ENCODE measurements around the gene GFRA1.

The GFRA1 gene

DNA sequence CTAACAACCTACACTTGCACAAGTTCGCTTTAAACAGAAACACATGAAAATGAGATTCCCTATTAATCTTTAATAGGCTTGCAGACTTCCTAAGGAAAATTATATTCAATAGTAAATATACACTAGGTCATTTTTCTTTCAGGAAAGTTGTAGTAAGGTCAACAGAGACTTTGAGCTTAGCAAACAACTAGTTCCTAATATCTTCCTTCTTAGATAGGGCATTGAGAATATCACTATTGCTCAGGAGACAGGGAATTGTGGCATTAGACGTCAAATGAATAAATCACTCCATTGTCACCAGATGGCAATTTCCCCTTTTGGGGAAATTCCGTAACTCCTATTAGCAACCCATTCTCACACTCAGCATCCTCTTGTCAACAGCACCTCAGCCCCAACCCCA, 164.9 kb downstream of the GFRA1 start:
- DNase-seq (ENCODE audit: low read depth in 3 of 3, low spot score in 1 of 3): no peak

DNA sequence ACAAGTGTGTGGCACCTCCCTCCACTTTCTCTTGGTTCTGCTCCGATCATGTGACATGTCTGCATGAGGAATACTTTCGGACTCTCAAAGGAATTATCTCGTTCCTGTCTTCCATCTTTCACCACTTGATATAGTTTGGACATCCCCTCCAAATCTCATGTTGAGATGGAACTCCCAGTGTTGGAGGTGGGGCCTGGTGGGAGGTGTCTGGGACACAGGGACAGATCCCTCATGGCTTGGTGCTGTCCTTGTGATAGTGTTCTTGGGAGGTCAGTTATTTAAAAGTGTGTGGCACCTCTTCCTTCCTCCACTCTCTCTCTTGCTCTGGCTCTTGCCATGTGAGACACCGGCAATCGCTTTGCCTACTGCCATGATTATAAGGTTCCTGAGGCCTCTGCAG, 166.4 kb downstream of the GFRA1 start:
- DNase-seq (ENCODE audit: low read depth in 3 of 3, low spot score in 1 of 3): no peak

DNA sequence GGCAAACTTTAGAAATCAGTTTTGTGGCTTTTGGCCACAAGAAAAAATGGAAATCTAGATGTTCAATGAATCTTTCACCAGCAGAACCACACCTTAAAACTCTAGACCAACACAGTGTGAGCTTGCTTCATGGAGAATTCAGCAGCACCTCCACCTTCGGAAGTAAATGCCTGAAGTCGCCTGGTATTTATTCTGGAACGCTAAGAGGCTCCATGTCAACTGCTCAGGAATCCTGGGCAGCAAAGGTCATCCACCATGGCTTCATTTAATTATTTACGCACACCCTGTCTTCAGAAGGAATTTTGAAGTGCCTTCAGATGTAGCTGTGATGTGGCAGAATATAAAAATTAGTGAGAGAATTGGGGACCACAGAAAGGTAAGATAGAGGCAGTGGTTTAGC, 167.7 kb downstream of the GFRA1 start:
- DNase-seq (ENCODE audit: low read depth in 3 of 3, low spot score in 1 of 3): no peak

DNA sequence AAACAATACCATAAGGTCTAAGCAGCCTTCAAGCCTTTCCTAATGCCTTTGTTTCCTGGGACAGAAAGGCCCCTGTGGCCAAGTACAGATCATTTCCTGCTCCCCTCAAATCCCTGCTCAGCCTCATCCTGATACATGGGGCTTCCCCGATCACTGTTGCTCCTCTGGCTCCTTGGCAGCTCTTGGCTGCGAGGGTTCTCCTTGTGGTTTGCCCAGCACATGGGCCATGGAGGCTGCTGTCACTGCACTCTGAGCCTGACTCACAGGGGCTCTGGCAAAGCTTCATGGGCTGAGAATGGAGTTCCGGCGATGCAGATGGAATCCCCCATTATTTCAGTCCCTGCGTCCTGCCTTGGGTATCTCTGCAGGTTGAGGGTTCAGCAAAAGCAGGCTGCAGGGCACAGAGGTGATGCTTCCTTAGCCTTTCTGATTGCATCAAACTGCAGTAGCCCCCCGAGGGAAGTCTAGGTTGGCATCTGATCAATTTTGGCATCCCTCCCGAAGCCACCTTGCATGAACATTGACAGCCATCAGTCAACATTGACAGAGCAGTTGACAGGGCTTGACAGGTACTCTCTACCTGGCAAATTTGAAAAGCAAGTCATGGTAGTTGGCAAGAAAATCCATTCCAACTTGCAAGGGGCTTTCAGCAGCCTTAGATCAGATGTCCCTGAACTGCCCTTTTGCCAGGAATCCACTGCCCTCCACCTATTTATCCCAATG, 168.6 kb downstream of the GFRA1 start:
- DNase-seq (ENCODE audit: low read depth in 3 of 3, low spot score in 1 of 3): no peak

DNA sequence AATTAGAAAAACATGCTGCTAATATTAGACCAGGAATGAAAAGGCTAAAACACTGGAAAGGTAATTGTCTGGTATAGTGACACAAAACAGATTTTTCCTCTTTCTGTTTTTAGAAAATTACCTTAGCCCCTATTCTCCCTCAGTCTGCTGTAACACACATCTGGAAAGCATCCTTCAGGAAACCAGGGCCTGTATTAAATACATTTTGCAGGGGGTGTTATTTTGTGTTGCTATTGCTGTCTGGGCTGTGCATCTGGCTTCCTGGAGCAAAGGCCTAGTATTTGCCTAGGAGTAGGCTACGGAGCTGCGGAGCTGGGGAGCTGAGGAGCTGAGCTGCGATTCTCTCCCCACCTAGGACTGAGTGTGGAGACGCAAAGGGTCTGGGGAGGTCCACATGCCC, 169.3 kb downstream of the GFRA1 start:
- DNase-seq (ENCODE audit: low read depth in 3 of 3, low spot score in 1 of 3): no peak

DNA sequence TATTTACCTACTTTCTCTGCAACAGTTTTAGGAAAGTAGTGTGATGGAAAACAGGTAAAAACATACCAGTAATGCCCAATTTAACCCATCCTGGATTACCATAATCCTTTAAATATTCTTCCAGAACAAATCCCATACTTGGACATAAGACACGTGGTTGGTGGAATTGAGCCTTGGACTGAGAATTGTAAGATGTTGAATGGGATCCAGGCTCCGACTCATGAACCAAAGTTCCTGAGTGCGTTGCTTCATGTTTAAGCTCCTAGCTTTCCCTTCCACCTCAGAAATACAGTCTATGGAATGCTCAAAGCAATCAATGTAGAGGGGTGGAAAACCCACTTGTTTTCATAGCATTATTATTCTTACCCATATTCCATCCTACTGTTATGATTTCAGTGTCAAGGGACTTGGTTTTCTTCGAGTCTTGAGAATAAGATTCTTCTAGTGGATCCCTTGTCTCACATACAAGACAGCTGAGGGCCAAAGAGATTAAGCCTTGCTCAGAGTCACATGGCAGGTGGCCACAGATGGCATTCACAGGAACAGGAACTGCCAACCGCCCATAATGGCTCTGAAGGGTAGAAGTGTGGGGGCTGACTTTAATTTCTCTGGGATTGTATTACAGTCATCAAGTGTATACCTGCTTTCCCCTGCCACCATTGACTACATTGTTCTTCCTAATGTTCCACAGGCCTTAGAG, 171.2 kb downstream of the GFRA1 start:
- DNase-seq (ENCODE audit: low read depth in 3 of 3, low spot score in 1 of 3): no peak

DNA sequence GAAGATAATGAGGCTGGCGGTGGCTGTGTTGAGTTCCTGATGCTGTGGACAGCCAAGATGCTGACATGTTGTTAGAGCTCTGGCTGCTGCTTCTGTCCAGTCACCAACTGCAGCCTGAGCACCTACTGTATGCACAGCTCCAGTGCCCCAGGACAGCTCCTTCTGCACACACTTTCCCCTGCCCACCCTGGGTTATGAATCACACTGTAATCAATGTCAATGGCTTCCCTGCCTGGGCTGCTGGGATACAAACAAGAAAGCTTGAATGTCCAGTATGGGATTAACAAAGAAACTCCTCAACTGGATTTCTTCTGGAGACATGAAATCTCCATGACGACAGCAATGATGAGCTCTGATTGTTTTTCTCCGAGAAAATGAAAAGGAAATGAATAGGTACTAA, 172.0 kb downstream of the GFRA1 start:
- DNase-seq (ENCODE audit: low read depth in 3 of 3, low spot score in 1 of 3): no peak

DNA sequence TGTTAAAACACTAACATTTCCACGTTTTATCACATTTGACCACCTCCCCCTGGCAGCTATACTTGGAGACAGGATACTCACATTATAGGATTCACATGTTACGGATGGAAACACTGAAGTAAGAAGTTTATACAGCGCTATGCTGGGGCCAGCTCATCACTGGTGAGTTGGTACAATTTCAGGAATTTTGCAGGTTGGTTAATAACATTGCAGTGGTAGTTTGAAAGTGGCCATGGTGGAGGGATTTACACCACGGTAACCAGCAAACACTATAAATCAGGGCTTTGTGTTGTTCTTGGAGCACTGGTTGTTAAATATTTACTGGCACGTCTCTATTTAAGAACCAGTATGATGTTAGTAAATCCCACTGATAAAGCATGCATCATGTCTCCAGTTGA, 174.0 kb downstream of the GFRA1 start:
- no peak for DNase-seq (ENCODE audit: low read depth in 3 of 3, low spot score in 1 of 3)

DNA sequence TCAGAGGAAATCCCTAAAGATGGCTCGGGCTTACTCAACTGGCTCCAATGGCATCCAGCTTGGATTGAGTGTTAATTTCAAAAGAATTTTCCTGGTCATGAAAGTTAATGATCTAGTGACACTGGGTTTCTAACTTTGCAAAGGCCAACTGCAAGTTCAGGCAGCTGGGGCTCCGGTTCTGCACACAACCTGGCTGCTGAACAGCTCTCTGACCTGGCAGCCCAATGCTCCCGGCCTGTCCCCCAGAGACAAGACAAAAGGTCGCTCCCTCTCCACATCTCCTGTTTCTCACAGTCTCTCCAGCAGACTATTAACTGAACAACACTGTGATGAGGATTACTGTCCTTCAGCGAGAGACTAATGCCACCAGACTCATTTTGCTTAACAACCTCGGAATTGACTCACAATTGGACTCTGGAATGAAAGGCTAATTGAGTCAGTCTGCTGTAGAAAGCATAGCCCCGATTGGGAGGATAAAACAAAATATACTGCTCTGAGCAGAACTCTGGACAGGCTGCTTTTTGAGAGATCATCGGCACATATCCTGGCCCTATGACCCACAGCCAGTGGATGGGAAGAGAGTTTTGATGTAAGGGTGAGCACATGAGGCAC, 174.5 kb downstream of the GFRA1 start:
- no peak for DNase-seq (ENCODE audit: low read depth in 3 of 3, low spot score in 1 of 3)

DNA sequence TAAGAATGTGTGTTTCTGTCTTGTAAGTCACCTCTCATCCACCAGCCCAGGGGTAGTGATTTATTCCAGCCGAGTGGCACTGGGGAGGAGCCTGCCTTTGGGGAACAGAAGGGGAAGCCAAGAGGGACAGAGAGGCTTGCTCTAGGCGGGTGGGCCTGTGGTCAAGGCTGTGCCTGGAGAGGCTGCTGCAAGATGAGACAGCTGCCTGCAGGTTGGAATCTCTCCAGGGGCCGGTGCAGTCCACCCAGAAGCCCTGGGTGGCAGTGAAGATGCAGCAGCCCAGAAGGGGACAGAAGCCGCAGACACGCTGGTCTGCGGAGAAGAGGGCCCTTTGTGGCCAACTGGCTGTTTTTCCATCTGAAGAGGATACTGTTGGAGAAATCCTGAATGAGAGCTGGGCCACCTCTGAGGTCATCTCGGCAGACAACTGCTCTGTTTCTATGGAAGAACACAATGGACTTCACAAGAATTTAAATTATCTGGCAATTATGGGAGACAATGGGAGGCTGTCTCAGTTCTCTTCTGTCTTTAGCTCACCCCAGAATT, 175.7 kb downstream of the GFRA1 start:
- DNase-seq (ENCODE audit: low read depth in 3 of 3, low spot score in 1 of 3): no peak

DNA sequence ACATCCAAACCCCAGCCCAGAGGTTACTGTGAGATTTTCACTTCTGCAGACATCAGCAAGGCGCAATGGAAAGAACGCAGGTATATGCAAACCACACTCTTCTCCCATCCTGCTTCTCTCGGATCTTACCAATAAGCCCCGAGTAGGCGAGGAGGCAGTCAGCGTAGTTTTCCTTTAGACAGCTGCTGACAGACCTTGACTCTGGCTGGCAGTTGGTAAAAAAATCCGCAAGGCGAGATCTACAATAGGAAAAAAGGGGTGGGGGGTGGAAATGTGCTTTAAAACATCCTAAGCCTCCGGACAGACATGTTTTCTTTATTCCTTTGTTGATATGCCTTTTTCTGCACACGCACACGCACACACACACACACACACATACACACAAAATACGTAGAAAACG, 176.5 kb downstream of the GFRA1 start:
- DNase-seq (ENCODE audit: low read depth in 3 of 3, low spot score in 1 of 3): no peak

DNA sequence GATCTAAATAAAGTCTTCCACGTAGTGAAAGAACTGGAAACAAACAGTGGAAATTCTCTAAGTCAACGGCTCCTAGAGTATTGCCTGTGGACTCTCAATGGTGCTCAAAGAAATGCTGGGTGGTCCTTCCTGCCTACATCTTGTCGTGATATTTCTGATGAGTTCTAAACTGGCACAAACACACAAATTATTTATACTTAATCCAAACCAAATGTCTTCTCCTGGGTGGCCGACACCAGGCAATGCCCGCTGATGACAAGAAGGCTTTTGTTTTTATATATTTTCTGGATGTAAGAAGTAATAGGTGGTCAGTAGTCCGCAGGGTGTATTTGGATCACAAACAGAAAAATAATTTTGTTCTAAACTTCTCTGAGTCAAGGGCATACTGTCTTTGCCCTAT, 178.7 kb downstream of the GFRA1 start:
- no peak for DNase-seq (ENCODE audit: low read depth in 3 of 3, low spot score in 1 of 3)

DNA sequence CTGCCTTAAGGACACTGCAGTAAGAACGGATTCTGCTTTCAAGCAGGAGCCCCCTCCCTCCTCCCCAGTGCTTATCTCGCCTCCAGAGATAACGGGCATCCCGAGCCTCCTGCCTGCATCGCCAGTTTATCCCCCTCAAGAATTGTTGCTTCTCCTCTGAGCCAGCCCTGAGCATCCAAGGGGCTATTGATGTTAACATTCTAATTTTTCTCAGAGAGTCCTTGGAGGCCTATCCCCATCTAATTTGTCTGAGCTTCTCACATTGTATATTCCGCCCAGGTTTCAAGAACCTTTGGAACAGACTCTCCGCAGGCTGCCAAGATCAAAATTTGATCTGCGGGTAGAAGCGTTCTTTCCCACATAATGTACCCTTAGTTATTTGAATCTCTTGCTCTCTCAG, 180.0 kb downstream of the GFRA1 start:
- DNase-seq (ENCODE audit: low read depth in 3 of 3, low spot score in 1 of 3): no peak

DNA sequence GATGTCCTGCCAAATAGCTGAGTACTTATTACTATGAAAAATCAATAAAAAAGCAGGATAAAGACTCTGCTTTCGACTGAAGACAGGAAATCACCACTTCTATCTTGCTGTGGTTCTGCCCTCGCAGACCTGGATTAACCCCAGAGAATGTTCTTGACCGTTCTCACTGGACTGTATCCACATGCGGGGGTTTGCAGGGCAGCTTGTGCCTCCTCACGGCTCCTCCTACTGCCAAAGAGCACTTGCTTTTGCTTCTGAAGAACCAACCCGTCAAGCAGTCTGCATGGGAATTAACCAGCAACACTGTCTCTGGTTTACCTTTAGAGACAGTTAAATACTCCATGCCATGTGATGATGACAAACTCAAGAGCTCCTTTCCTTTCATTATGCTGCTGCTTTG, 184.0 kb downstream of the GFRA1 start:
- DNase-seq (ENCODE audit: low read depth in 3 of 3, low spot score in 1 of 3): no peak

DNA sequence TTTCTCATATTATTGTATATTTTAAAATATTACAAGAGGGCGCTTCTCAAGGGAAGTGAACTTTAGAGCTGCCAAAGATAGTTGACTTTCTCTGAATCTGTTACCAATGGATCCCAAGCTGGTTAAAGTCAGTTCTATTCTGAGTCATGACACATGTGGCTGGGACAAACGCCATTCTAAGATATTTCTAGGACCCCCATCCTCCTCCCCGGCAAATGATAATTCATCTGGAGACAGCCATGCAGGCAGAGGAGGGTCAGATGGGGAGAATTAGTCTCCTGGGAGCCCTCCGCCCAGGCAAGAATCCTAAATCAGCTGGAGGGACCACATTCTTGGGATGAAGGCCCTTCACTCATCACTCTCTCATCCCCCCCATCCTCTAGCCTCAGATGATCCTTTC, 187.7 kb downstream of the GFRA1 start:
- DNase-seq (ENCODE audit: low read depth in 3 of 3, low spot score in 1 of 3): no peak

DNA sequence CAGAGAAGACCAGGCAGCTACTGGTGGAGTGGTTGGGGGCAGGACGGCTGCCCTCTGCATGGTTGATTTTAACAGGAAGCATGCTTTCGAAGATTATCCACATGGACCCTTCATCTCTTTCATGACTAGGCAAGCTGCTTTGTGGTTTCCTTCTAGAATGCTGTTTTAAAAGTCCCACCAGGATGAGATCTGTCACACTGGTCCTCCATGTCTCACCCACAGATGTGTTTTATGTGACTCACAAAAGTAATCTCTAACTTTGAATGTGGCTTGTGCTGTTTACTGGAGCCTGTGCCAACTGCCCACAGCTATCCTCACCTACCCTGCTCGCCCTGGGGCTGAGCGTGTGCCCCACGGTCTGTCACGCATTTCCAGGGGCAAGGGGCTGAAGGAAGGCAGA, 188.8 kb downstream of the GFRA1 start:
- no peak for DNase-seq (ENCODE audit: low read depth in 3 of 3, low spot score in 1 of 3)

DNA sequence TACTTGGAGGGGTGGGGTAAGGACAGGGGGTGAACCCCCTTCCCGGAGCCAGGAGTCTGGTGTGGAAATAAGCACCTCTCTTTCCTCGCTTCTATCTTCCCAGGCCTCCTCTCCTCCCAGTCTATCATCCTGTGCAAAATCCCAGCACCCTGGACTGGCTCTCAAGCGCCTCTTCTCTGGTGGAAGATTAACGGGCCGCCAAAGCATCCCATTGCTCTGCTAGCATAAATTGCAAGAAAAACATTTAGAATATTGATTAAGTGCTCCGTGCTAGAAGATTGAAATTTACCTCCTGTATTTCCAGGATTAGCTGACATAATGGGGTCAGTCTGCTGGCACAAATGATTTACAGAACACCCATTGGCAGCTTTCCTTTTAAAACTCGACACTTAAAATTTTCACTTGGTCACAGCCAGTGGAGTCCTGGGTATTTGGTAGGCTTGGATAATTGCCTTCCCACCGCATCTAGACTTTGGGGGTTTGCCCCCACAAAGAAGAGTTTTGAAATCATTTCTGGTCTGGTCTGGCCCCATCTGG, 189.7 kb downstream of the GFRA1 start:
- no peak for DNase-seq (ENCODE audit: low read depth in 3 of 3, low spot score in 1 of 3)

DNA sequence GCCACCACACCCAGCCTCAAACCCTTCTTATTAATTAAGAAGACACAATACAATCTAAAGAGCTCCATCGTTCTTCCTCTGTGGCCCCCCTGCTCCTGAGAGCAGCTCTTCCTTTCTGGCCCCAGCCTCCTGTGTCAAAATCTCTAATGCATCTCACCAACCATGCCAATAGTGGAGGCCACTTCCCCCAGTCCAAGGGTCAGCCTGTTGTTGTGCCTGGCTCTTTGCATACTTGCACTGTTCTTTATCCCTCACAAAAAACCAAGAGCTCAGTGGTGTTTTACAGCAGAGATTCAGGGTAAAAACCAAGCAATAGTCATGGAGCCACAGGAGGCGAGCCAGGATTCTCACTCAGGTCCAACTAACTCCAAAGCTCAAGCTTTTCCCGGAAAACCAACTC, 190.2 kb downstream of the GFRA1 start:
- DNase-seq (ENCODE audit: low read depth in 3 of 3, low spot score in 1 of 3): no peak

DNA sequence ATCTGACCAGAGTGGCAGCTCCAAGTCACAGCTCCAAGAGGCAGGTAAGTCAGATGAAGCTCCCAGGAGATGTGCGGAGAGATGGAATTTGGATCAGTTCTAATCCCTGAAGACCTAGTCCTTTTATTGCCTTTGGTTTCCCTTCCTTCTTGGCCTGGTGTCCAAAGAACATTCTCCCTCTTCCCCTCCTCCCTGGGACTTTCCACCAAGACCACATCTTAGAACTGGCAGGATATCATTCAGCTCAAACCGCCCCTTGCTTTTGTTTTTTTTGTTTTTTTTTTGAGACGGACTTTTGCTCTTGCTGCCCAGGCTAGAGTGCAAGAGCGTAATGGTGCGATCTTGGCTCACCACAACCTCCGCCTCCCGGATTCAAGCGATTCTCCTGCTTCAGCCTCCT, 190.8 kb downstream of the GFRA1 start:
- no peak for DNase-seq (ENCODE audit: low read depth in 3 of 3, low spot score in 1 of 3)

DNA sequence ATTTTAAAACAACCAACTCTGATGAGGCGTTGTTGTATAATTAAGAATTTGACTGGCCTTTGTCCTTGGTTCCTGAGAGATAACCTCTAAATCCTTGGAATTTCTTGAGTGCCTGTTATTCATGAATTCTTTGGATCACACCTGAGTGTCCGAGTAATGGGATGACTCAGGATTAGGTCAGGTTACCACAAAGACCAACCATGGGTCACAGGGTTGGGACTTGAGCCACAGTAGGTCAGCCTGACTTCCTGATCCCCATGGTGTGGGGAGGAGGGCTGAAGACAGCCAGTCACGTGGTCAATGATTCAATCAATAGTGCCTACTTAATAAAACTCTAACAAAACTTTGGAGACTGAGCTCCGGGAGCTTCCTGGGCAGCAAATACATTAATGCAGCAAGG, 192.5 kb downstream of the GFRA1 start:
- DNase-seq (ENCODE audit: low read depth in 3 of 3, low spot score in 1 of 3): no peak

DNA sequence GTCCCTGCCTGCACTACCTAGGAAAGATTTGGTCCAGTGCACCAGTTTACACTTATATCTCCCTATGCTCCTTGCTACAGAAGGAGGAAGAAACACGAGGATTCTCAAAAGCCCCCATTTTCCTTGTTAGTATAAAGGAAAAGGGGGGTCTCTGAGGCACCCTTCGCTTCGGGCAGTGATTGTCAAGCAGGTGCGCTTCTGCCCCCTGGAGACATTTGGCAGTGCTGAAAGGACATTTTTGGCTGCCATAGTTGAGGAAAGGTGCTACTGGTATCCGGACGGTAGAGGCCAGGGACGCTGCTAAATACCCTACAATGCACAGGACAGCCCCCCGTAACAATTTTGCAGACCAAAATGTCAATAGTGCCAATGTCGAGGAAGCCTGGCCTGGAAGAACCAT, 193.7 kb downstream of the GFRA1 start:
- DNase-seq (ENCODE audit: low read depth in 3 of 3, low spot score in 1 of 3): no peak

DNA sequence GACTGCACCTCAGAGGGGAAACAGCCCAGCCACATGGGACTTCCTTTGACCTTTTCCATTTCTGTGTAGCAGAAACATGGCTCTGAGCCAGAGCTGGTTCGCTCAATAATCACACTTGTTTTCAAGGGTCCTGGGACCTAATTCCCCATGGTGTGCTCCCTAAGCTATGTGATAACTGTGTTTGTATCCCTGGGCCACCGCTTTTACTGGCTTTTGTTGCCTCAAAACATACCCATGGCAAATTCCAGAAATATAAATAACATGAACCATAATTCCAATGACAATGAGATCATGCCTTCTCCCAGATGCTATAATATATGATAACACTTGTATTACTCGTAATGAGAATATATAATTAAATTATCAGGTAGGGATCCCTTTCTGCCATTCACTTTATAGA, 196.4 kb downstream of the GFRA1 start:
- DNase-seq (ENCODE audit: low read depth in 3 of 3, low spot score in 1 of 3): no peak
